ENCODE measurements around the gene MX1. TPM values are rescaled to one million over a fixed set of nuclear protein-coding genes. Genes with fewer than 3 reads are reported as not detected.

MX1 gene
- total RNA-seq, 1 experiment from 2014 or later: 2.0 TPM

DNA sequence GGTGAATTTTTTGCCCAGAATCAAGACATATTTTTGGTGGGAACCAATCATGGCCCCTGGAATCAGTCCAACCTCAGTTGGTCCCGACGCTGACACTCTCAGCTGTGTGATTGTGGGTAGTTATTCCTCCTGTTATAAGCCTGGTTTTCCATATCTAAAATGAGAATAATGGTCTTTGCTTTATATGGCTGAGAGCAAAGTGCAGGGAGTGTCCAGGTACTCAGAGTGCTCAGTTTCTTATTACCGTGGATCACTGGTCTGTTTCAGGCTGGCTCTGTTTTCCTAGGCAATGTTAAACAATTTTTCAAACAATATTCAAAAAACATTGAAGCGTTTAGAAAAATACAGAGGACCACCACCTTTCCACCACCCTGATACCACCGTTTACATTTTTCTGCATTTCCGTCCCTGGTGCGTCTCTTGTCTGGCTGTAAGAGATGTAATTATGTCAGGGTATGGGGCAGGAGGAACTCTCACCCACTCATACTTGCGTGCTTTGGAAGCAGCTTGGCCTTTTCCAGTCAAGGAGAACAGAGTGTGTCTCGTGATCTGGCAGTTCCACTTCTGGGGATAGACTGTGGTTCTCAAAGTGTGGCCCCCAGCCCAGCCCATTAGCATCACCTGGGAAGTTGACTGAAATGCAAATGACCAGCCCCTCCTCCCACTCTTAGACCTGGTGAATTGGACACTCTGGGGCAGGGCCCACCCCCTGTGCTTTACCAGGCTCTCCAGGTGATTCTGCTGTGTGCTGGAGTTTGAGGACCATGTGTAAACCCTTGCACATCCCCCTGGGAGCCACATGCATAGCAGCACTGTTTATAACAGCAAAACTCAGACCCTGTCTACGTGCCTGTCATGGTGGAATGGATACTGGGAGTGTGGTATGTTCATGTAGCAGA, 6.8 kb downstream of the MX1 start (continued):
- TF ChIP-seq, protein P1, sequence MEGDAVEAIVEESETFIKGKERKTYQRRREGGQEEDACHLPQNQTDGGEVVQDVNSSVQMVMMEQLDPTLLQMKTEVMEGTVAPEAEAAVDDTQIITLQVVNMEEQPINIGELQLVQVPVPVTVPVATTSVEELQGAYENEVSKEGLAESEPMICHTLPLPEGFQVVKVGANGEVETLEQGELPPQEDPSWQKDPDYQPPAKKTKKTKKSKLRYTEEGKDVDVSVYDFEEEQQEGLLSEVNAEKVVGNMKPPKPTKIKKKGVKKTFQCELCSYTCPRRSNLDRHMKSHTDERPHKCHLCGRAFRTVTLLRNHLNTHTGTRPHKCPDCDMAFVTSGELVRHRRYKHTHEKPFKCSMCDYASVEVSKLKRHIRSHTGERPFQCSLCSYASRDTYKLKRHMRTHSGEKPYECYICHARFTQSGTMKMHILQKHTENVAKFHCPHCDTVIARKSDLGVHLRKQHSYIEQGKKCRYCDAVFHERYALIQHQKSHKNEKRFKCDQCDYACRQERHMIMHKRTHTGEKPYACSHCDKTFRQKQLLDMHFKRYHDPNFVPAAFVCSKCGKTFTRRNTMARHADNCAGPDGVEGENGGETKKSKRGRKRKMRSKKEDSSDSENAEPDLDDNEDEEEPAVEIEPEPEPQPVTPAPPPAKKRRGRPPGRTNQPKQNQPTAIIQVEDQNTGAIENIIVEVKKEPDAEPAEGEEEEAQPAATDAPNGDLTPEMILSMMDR (IDR thresholded peaks at IDR 0.05 in 2 of 3, conservative IDR thresholded peaks at IDR 0.05 in 1 of 3; ENCODE audit: borderline replicate concordance in 1 of 3, insufficient read depth in 1 of 3, low read depth in 2 of 3, low read length in 2 of 3): no peak
- TF ChIP-seq CBX3 (IDR thresholded peaks at IDR 0.05; ENCODE audit: low read depth) (no peak), YY1 (IDR thresholded peaks at IDR 0.05; ENCODE audit: extremely low read depth, insufficient replicate concordance, low read depth, low read length) (no peak), FOSL1 (IDR thresholded peaks at IDR 0.05; ENCODE audit: low read depth) (no peak), TCF7L2 (IDR thresholded peaks at IDR 0.05; ENCODE audit: borderline replicate concordance, extremely low read depth, insufficient read depth, insufficient read length) (no peak), SIN3A (IDR thresholded peaks at IDR 0.05; ENCODE audit: low read depth) (no peak), ZFX (IDR thresholded peaks at IDR 0.05) (no peak), SP1 (IDR thresholded peaks at IDR 0.05; ENCODE audit: low read depth) (no peak), CEBPB (IDR thresholded peaks at IDR 0.05; ENCODE audit: low read depth) (no peak), RAD21 (IDR thresholded peaks at IDR 0.05; ENCODE audit: low read depth) (no peak)
- TF ChIP-seq, protein P2, sequence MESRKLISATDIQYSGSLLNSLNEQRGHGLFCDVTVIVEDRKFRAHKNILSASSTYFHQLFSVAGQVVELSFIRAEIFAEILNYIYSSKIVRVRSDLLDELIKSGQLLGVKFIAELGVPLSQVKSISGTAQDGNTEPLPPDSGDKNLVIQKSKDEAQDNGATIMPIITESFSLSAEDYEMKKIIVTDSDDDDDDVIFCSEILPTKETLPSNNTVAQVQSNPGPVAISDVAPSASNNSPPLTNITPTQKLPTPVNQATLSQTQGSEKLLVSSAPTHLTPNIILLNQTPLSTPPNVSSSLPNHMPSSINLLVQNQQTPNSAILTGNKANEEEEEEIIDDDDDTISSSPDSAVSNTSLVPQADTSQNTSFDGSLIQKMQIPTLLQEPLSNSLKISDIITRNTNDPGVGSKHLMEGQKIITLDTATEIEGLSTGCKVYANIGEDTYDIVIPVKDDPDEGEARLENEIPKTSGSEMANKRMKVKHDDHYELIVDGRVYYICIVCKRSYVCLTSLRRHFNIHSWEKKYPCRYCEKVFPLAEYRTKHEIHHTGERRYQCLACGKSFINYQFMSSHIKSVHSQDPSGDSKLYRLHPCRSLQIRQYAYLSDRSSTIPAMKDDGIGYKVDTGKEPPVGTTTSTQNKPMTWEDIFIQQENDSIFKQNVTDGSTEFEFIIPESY (IDR thresholded peaks at IDR 0.05; ENCODE audit: extremely low read depth, insufficient replicate concordance, low read length): no peak
- TF ChIP-seq, protein P3, sequence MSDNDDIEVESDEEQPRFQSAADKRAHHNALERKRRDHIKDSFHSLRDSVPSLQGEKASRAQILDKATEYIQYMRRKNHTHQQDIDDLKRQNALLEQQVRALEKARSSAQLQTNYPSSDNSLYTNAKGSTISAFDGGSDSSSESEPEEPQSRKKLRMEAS (IDR thresholded peaks at IDR 0.05): no peak
